ENCODE data around the gene ZNF385B.

The ZNF385B gene

GRCh38 chr2:179428649-179429048, 432.8 kb downstream of the ZNF385B start:
- H3K4me1 ChIP-seq (ENCODE audit: control insufficient read depth, insufficient read depth, low read length, unreplicated experiment): no peaks in the 10 kb centered on the region
- no peak overlapping the region for H3K27ac ChIP-seq (ENCODE audit: low read depth, low read length)
- no peaks in the 10 kb centered on the region for H3K27me3 ChIP-seq (ENCODE audit: insufficient read depth, low read length)
- H3K36me3 ChIP-seq (ENCODE audit: insufficient read depth, low read length): no peaks in the 10 kb centered on the region
- H3K79me2 ChIP-seq (ENCODE audit: control insufficient read depth, insufficient read depth, low read length, unreplicated experiment): no peaks in the 10 kb centered on the region
- peak overlapping the region; percentile 62 for H2AFZ ChIP-seq (ENCODE audit: low read length, unreplicated experiment)
- peak overlapping the region; percentile 33; the same call in 1 of the 2 replicates for H3K4me3 ChIP-seq (ENCODE audit: low read depth, low read length)

- no peaks in the 10 kb centered on the region for H3K79me2 ChIP-seq (ENCODE audit: control insufficient read depth, insufficient read depth, low read length, unreplicated experiment)
- H3K27me3 ChIP-seq (ENCODE audit: insufficient read depth, low read length): no peaks in the 10 kb centered on the region
- no peaks in the 10 kb centered on the region for H3K36me3 ChIP-seq (ENCODE audit: insufficient read depth, low read length)
- no peak overlapping the region for H3K27ac ChIP-seq (ENCODE audit: low read depth, low read length)
- H3K4me3 ChIP-seq (ENCODE audit: low read depth, low read length): no peak overlapping the region
- H3K4me1 ChIP-seq (ENCODE audit: control insufficient read depth, insufficient read depth, low read length, unreplicated experiment): no peaks in the 10 kb centered on the region
- H2AFZ ChIP-seq (ENCODE audit: low read length, unreplicated experiment): no peak overlapping the region
Measured at GRCh38 chr2:179427065-179427464, 434.3 kb downstream of the ZNF385B start.

GRCh38 chr2:179424571-179424970, 436.8 kb downstream of the ZNF385B start:
- Histone ChIP-seq H3K27me3 (ENCODE audit: insufficient read depth, low read length) (no peaks in the 10 kb centered on the region), H3K79me2 (ENCODE audit: control insufficient read depth, insufficient read depth, low read length, unreplicated experiment) (no peaks in the 10 kb centered on the region), H3K27ac (ENCODE audit: low read depth, low read length) (no peak overlapping the region), H3K4me1 (ENCODE audit: control insufficient read depth, insufficient read depth, low read length, unreplicated experiment) (no peaks in the 10 kb centered on the region), H3K4me3 (ENCODE audit: low read depth, low read length) (no peak overlapping the region), H3K36me3 (ENCODE audit: insufficient read depth, low read length) (no peaks in the 10 kb centered on the region), H2AFZ (ENCODE audit: low read length, unreplicated experiment) (no peak overlapping the region)

GRCh38 chr2:179422037-179422643, 439.3 kb downstream of the ZNF385B start:
- no peak overlapping the region for H3K4me3 ChIP-seq (ENCODE audit: low read depth, low read length)
- no peaks in the 10 kb centered on the region for H3K4me1 ChIP-seq (ENCODE audit: control insufficient read depth, insufficient read depth, low read length, unreplicated experiment)
- no peaks in the 10 kb centered on the region for H3K27me3 ChIP-seq (ENCODE audit: insufficient read depth, low read length)
- peak overlapping the region; percentile 22 for H2AFZ ChIP-seq (ENCODE audit: low read length, unreplicated experiment)
- no peak overlapping the region for H3K27ac ChIP-seq (ENCODE audit: low read depth, low read length)
- no peaks in the 10 kb centered on the region for H3K36me3 ChIP-seq (ENCODE audit: insufficient read depth, low read length)
- no peaks in the 10 kb centered on the region for H3K79me2 ChIP-seq (ENCODE audit: control insufficient read depth, insufficient read depth, low read length, unreplicated experiment)

GRCh38 chr2:179417436-179417949, 443.9 kb downstream of the ZNF385B start:
- Histone ChIP-seq H3K4me1 (ENCODE audit: control insufficient read depth, insufficient read depth, low read length, unreplicated experiment) (no peaks in the 10 kb centered on the region), H3K79me2 (ENCODE audit: control insufficient read depth, insufficient read depth, low read length, unreplicated experiment) (no peaks in the 10 kb centered on the region), H3K36me3 (ENCODE audit: insufficient read depth, low read length) (no peaks in the 10 kb centered on the region), H3K27ac (ENCODE audit: low read depth, low read length) (no peak overlapping the region), H2AFZ (ENCODE audit: low read length, unreplicated experiment) (no peak overlapping the region), H3K27me3 (ENCODE audit: insufficient read depth, low read length) (no peaks in the 10 kb centered on the region), H3K4me3 (ENCODE audit: low read depth, low read length) (no peak overlapping the region)

GRCh38 chr2:179412112-179412511, 449.3 kb downstream of the ZNF385B start:
- Histone ChIP-seq H3K79me2 (ENCODE audit: control insufficient read depth, insufficient read depth, low read length, unreplicated experiment) (no peaks in the 10 kb centered on the region), H3K4me1 (ENCODE audit: control insufficient read depth, insufficient read depth, low read length, unreplicated experiment) (no peaks in the 10 kb centered on the region), H2AFZ (ENCODE audit: low read length, unreplicated experiment) (peak overlapping the region; percentile 11), H3K36me3 (ENCODE audit: insufficient read depth, low read length) (no peaks in the 10 kb centered on the region), H3K27me3 (ENCODE audit: insufficient read depth, low read length) (no peaks in the 10 kb centered on the region), H3K4me3 (ENCODE audit: low read depth, low read length) (no peak overlapping the region), H3K27ac (ENCODE audit: low read depth, low read length) (no peak overlapping the region)

GRCh38 chr2:179410552-179411356, 450.7 kb downstream of the ZNF385B start:
- Histone ChIP-seq H3K4me1 (ENCODE audit: control insufficient read depth, insufficient read depth, low read length, unreplicated experiment) (no peaks in the 10 kb centered on the region), H2AFZ (ENCODE audit: low read length, unreplicated experiment) (peak overlapping the region; percentile 27), H3K79me2 (ENCODE audit: control insufficient read depth, insufficient read depth, low read length, unreplicated experiment) (no peaks in the 10 kb centered on the region), H3K36me3 (ENCODE audit: insufficient read depth, low read length) (no peaks in the 10 kb centered on the region), H3K4me3 (ENCODE audit: low read depth, low read length) (no peak overlapping the region), H3K27me3 (ENCODE audit: insufficient read depth, low read length) (no peaks in the 10 kb centered on the region), H3K27ac (ENCODE audit: low read depth, low read length) (no peak overlapping the region)

- Histone ChIP-seq H3K4me3 (ENCODE audit: low read depth, low read length) (no peak overlapping the region), H2AFZ (ENCODE audit: low read length, unreplicated experiment) (no peak overlapping the region), H3K36me3 (ENCODE audit: insufficient read depth, low read length) (no peaks in the 10 kb centered on the region), H3K27ac (ENCODE audit: low read depth, low read length) (no peak overlapping the region), H3K27me3 (ENCODE audit: insufficient read depth, low read length) (no peaks in the 10 kb centered on the region), H3K79me2 (ENCODE audit: control insufficient read depth, insufficient read depth, low read length, unreplicated experiment) (no peaks in the 10 kb centered on the region), H3K4me1 (ENCODE audit: control insufficient read depth, insufficient read depth, low read length, unreplicated experiment) (no peaks in the 10 kb centered on the region)
Measured at GRCh38 chr2:179403624-179404023, 457.8 kb downstream of the ZNF385B start.

- no peak overlapping the region for H3K27ac ChIP-seq (ENCODE audit: low read depth, low read length)
- H3K79me2 ChIP-seq (ENCODE audit: control insufficient read depth, insufficient read depth, low read length, unreplicated experiment): no peaks in the 10 kb centered on the region
Measured at GRCh38 chr2:179393481-179393880, 467.9 kb downstream of the ZNF385B start.

More at GRCh38 chr2:179393481-179393880, 467.9 kb downstream of the ZNF385B start:
- no peak overlapping the region for H3K4me3 ChIP-seq (ENCODE audit: low read depth, low read length)
- H3K27me3 ChIP-seq (ENCODE audit: insufficient read depth, low read length): no peaks in the 10 kb centered on the region
- H2AFZ ChIP-seq (ENCODE audit: low read length, unreplicated experiment): no peak overlapping the region
- H3K4me1 ChIP-seq (ENCODE audit: control insufficient read depth, insufficient read depth, low read length, unreplicated experiment): no peaks in the 10 kb centered on the region
- no peaks in the 10 kb centered on the region for H3K36me3 ChIP-seq (ENCODE audit: insufficient read depth, low read length)

Measured in ACC112 (cell line).